ENCODE results near the gene TBC1D22A.

TBC1D22A gene

GRCh38 chr22:46753360-46753759 lies 9.1 kb upstream of the TBC1D22A start:
- Histone ChIP-seq H3K27ac (peak overlapping the region in 10 of 11 experiments; percentile 59 to 82 (median 71); a peak in 20 of 22 replicates), H3K27me3 (no peaks in the 10 kb centered on the region), H3K4me3 (peak overlapping the region in 2 of 10 experiments; percentile 1 to 49; a peak in 4 of 20 replicates), H3K9ac (peak overlapping the region in 9 of 11 experiments; percentile 29 to 70 (median 54); a peak in 14 of 22 replicates), H3K36me3 (peaks cover 0 to 13% (median 6%) of the 10 kb centered on the region in 11 experiments; a peak in 9 of 22 replicates), H3K9me3 (replicated peaks in 1 of 11) (peaks cover 20 to 35% (median 25%) of the 10 kb centered on the region in 11 experiments), H4K20me1 (no peaks in the 10 kb centered on the region), H3K4me1 (peaks cover 70 to 97% (median 80%) of the 10 kb centered on the region in 10 experiments), H3K4me2 (peak overlapping the region; percentile 49 to 89 (median 78))
- no peak for TF ChIP-seq Cebpa-rat (IDR thresholded peaks at IDR 0.05)

GRCh38 chr22:46753761-46754109 lies 8.7 kb upstream of the TBC1D22A start:
- Histone ChIP-seq H3K4me3 (peak overlapping the region in 2 of 10 experiments; percentile 1 to 49; a peak in 4 of 20 replicates), H3K4me2 (peak overlapping the region; percentile 49 to 89 (median 78)), H3K27me3 (no peaks in the 10 kb centered on the region), H3K9me3 (replicated peaks in 1 of 11) (peaks cover 20 to 35% (median 25%) of the 10 kb centered on the region in 11 experiments), H3K36me3 (peaks cover 0 to 13% (median 6%) of the 10 kb centered on the region in 11 experiments; a peak in 9 of 22 replicates), H3K9ac (peak overlapping the region in 10 of 11 experiments; percentile 29 to 70 (median 54); a peak in 17 of 22 replicates), H4K20me1 (no peaks in the 10 kb centered on the region), H3K4me1 (peaks cover 70 to 97% (median 80%) of the 10 kb centered on the region in 10 experiments), H3K27ac (peak overlapping the region; percentile 54 to 82 (median 69))
- TF ChIP-seq Cebpa-rat (IDR thresholded peaks at IDR 0.05): no peak

GRCh38 chr22:46754110-46754799 lies 8.2 kb upstream of the TBC1D22A start:
- Histone ChIP-seq H3K4me2 (peak overlapping the region; percentile 49 to 89 (median 78)), H3K4me1 (peaks cover 70 to 97% (median 80%) of the 10 kb centered on the region in 10 experiments), H3K4me3 (peak overlapping the region in 2 of 10 experiments; percentile 1 to 49; a peak in 3 of 20 replicates), H3K9ac (peak overlapping the region in 10 of 11 experiments; percentile 29 to 70 (median 54); a peak in 17 of 22 replicates), H3K27ac (peak overlapping the region; percentile 54 to 82 (median 69)), H3K36me3 (peaks cover 0 to 13% (median 6%) of the 10 kb centered on the region in 11 experiments; a peak in 9 of 22 replicates), H4K20me1 (no peaks in the 10 kb centered on the region), H3K27me3 (no peaks in the 10 kb centered on the region), H3K9me3 (replicated peaks in 1 of 11) (peaks cover 20 to 35% (median 25%) of the 10 kb centered on the region in 11 experiments)
- no peak for TF ChIP-seq Cebpa-rat (IDR thresholded peaks at IDR 0.05)

- Histone ChIP-seq H3K27me3 (no peaks in the 10 kb centered on the region), H3K9ac (no peak overlapping the region; a peak in 1 of 22 replicates), H3K4me1 (peaks cover 65 to 94% (median 77%) of the 10 kb centered on the region in 10 experiments), H3K9me3 (replicated peaks in 1 of 11) (peaks cover 20 to 35% (median 25%) of the 10 kb centered on the region in 11 experiments), H3K36me3 (peaks cover 0 to 13% (median 6%) of the 10 kb centered on the region in 11 experiments; a peak in 9 of 22 replicates), H4K20me1 (no peaks in the 10 kb centered on the region), H3K27ac (peak overlapping the region in 8 of 11 experiments; percentile 67 to 82 (median 74); a peak in 11 of 22 replicates), H3K4me2 (peak overlapping the region in 5 of 11 experiments; percentile 80 to 89 (median 85); a peak in 12 of 22 replicates), H3K4me3 (no peak overlapping the region)
- TF ChIP-seq Cebpa-rat (IDR thresholded peaks at IDR 0.05): no peak
Observed at GRCh38 chr22:46754826-46755225, 7.6 kb upstream of the TBC1D22A start.

- peak overlapping the region in 3 of 11 experiments; percentile 31 to 86 (median 73); a peak in 3 of 22 replicates for H3K4me2 ChIP-seq
- no peak for TF ChIP-seq Cebpa-rat (IDR thresholded peaks at IDR 0.05)
- peaks cover 0 to 13% (median 8%) of the 10 kb centered on the region in 11 experiments; a peak in 9 of 22 replicates for H3K36me3 ChIP-seq
Observed at GRCh38 chr22:46755525-46755924, 6.9 kb upstream of the TBC1D22A start.

GRCh38 chr22:46756097-46756496 lies 6.4 kb upstream of the TBC1D22A start:
- Histone ChIP-seq H3K27ac (peak overlapping the region in 8 of 11 experiments; percentile 6 to 56 (median 44); a peak in 15 of 22 replicates), H3K4me2 (peak overlapping the region in 8 of 11 experiments; percentile 58 to 86 (median 71); a peak in 9 of 22 replicates), H3K4me1 (peaks cover 62 to 85% (median 72%) of the 10 kb centered on the region in 10 experiments), H3K4me3 (peak overlapping the region in 9 of 10 experiments; percentile 13 to 47 (median 31); a peak in 15 of 20 replicates), H3K27me3 (no peaks in the 10 kb centered on the region), H3K9me3 (replicated peaks in 1 of 11) (peaks cover 20 to 35% (median 25%) of the 10 kb centered on the region in 11 experiments), H3K36me3 (peaks cover 0 to 13% (median 8%) of the 10 kb centered on the region in 11 experiments; a peak in 9 of 22 replicates), H4K20me1 (no peaks in the 10 kb centered on the region), H3K9ac (no peak overlapping the region)
- TF ChIP-seq Cebpa-rat (IDR thresholded peaks at IDR 0.05): no peak

More at GRCh38 chr22:46755525-46755924, 6.9 kb upstream of the TBC1D22A start:
- Histone ChIP-seq H4K20me1 (no peaks in the 10 kb centered on the region), H3K9me3 (replicated peaks in 1 of 11) (peaks cover 20 to 35% (median 25%) of the 10 kb centered on the region in 11 experiments), H3K4me3 (peak overlapping the region in 9 of 10 experiments; percentile 13 to 47 (median 31); a peak in 15 of 20 replicates), H3K4me1 (peaks cover 62 to 87% (median 72%) of the 10 kb centered on the region in 10 experiments), H3K27me3 (no peaks in the 10 kb centered on the region), H3K9ac (no peak overlapping the region), H3K27ac (peak overlapping the region in 6 of 11 experiments; percentile 41 to 56 (median 44); a peak in 11 of 22 replicates)

GRCh38 chr22:46757104-46757503 lies 5.3 kb upstream of the TBC1D22A start:
- Histone ChIP-seq H3K4me3 (no peak overlapping the region), H3K4me2 (peak overlapping the region; percentile 58 to 86 (median 67)), H4K20me1 (no peaks in the 10 kb centered on the region), H3K27me3 (no peaks in the 10 kb centered on the region), H3K27ac (peak overlapping the region in 5 of 11 experiments; percentile 9 to 56 (median 48); a peak in 5 of 22 replicates), H3K9me3 (replicated peaks in 1 of 11) (peaks cover 20 to 35% (median 25%) of the 10 kb centered on the region in 11 experiments), H3K4me1 (peaks cover 62 to 83% (median 69%) of the 10 kb centered on the region in 10 experiments), H3K36me3 (peaks cover 0 to 13% (median 8%) of the 10 kb centered on the region in 11 experiments; a peak in 9 of 22 replicates), H3K9ac (no peak overlapping the region)
- no peak; a peak in 1 of 22 replicates for TF ChIP-seq Cebpa-rat (IDR thresholded peaks at IDR 0.05)

- H3K36me3 ChIP-seq: peaks cover 0 to 13% (median 8%) of the 10 kb centered on the region in 11 experiments; a peak in 9 of 22 replicates
- H3K9ac ChIP-seq: peak overlapping the region in 7 of 11 experiments; percentile 0 to 55 (median 12); a peak in 9 of 22 replicates
- peak overlapping the region; percentile 58 to 86 (median 67) for H3K4me2 ChIP-seq
- no peaks in the 10 kb centered on the region for H3K27me3 ChIP-seq
- H3K27ac ChIP-seq: peak overlapping the region in 9 of 11 experiments; percentile 11 to 56 (median 27); a peak in 13 of 22 replicates
- H3K9me3 ChIP-seq (replicated peaks in 1 of 11): peaks cover 20 to 35% (median 25%) of the 10 kb centered on the region in 11 experiments
- no peak overlapping the region for H3K4me3 ChIP-seq
- peaks cover 0 to 4% (median 0%) of the 10 kb centered on the region in 11 experiments; a peak in 4 of 22 replicates for H4K20me1 ChIP-seq
- H3K4me1 ChIP-seq: peaks cover 61 to 75% (median 64%) of the 10 kb centered on the region in 10 experiments
- TF ChIP-seq Cebpa-rat (IDR thresholded peaks at IDR 0.05): no peak
Observed at GRCh38 chr22:46758121-46758520, 4.3 kb upstream of the TBC1D22A start.
